Fibroblast of lung (primary cell): ENCODE data around the gene TASOR2.

ENCODE experiments used
- EZH2 ChIP-seq: IDR thresholded peaks from 2 replicates; pipeline ENCODE4 v1.5.1; 2012; ENCODE audit warnings: low read length, control low read depth, mild to moderate bottlenecking; ENCODE audit errors: missing control alignments
- TF ChIP-seq, protein P1 (sequence below), 2 donors: IDR thresholded peaks in 1 of 2; conservative IDR thresholded peaks in 1 of 2; 1 replicate in 1 of 2; 2 replicates in 1 of 2; pipeline ENCODE4 v1.5.1; 2011 to 2012; ENCODE audit warnings: low read length in 2 of 2, control low read depth in 1 of 2, inconsistent platforms in 1 of 2, low read depth in 1 of 2, mild to moderate bottlenecking in 1 of 2

DNA sequence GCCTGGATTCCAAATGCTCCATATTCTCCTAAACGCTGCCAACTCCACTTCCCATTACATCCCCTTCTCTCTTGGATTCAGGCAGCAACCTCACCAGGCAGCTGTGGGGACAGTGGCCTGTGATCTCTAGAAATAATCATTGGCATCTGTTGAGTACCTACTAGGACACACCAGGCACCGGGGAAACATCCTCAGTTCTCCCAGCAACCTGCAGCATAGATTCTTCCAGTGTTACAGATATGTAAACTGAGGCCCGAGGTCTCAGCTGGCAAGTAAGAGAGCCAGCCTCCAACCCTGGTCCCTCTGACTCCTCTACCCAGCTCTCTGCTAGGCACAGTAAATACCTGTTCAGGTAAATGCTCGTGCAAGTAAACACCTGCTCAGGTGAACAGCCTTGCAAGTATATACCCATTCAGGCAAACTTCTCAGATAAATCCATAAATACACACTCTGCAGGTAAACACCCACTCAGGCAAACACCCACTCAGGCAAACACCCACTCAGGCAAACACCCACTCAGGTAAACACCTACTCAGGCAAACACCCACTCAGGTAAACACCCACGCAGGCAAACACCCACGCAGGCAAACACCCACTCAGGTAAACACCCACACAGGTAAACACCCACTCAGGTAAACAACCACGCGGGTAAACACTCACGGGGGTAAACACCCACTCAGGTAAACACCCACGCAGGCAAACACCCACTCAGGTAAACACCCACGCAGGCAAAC lies 37.0 kb upstream of the TASOR2 start:
- TF ChIP-seq, protein P1, sequence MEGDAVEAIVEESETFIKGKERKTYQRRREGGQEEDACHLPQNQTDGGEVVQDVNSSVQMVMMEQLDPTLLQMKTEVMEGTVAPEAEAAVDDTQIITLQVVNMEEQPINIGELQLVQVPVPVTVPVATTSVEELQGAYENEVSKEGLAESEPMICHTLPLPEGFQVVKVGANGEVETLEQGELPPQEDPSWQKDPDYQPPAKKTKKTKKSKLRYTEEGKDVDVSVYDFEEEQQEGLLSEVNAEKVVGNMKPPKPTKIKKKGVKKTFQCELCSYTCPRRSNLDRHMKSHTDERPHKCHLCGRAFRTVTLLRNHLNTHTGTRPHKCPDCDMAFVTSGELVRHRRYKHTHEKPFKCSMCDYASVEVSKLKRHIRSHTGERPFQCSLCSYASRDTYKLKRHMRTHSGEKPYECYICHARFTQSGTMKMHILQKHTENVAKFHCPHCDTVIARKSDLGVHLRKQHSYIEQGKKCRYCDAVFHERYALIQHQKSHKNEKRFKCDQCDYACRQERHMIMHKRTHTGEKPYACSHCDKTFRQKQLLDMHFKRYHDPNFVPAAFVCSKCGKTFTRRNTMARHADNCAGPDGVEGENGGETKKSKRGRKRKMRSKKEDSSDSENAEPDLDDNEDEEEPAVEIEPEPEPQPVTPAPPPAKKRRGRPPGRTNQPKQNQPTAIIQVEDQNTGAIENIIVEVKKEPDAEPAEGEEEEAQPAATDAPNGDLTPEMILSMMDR (conservative IDR thresholded peaks at IDR 0.05 in 1 of 2, IDR thresholded peaks at IDR 0.05 in 1 of 2; ENCODE audit: low read depth in 1 of 2, low read length in 2 of 2), result no peak
- no peak for TF ChIP-seq EZH2
